Karpas-422 (cell line): ENCODE data around the gene ELP1. TPM values are rescaled to one million over a fixed set of nuclear protein-coding genes. Genes with fewer than 3 reads are reported as not detected.

Experiments used
- DNase-seq: peaks from one replicate; pipeline ENCODE4 v3.0.0-alpha.2; 2015
- H2AFZ ChIP-seq: fragments of 200-600 bp; sonication (generic); 2 replicates; pipeline ENCODE4 v1.6.1; 2014; ENCODE audit warnings: antibody characterized with exemption, low read length, mixed read lengths
- H3K27ac ChIP-seq: fragments of 200-600 bp; sonication (generic); 2 replicates; pipeline ENCODE4 v1.5.1; 2014; ENCODE audit warnings: mild to moderate bottlenecking, low read length, moderate library complexity
- H3K27me3 ChIP-seq: fragments of 200-600 bp; sonication (generic); 2 replicates; pipeline ENCODE4 v1.6.1; 2014; ENCODE audit warnings: low read length, mixed read lengths
- H3K36me3 ChIP-seq: fragments of 200-600 bp; sonication (generic); 2 replicates; pipeline ENCODE4 v1.6.1; 2014; ENCODE audit warnings: low read length, mixed read lengths; ENCODE audit not compliant: insufficient read depth
- H3K4me1 ChIP-seq: fragments of 200-600 bp; sonication (generic); 2 replicates; pipeline ENCODE4 v1.6.1; 2014; ENCODE audit warnings: mild to moderate bottlenecking, low read length, mixed read lengths
- H3K4me2 ChIP-seq: fragments of 200-600 bp; sonication (generic); 2 replicates; pipeline ENCODE4 v1.6.1; 2014; ENCODE audit warnings: low read length, low read depth, mild to moderate bottlenecking; ENCODE audit not compliant: poor library complexity, severe bottlenecking
- H3K4me3 ChIP-seq: fragments of 200-600 bp; sonication (generic); 2 replicates; pipeline ENCODE4 v1.5.1; 2014; ENCODE audit warnings: mild to moderate bottlenecking, antibody characterized with exemption, low read length, mixed read lengths
- H3K79me2 ChIP-seq: fragments of 200-600 bp; sonication (generic); 2 replicates; pipeline ENCODE4 v1.6.1; 2014; ENCODE audit warnings: mild to moderate bottlenecking, low read length, mixed read lengths
- H3K9ac ChIP-seq: fragments of 200-600 bp; sonication (generic); 2 replicates; pipeline ENCODE4 v1.6.0; 2014; ENCODE audit warnings: low read length
- H3K9me2 ChIP-seq: fragments of 200-600 bp; sonication (generic), shearing (Covaris generic); replicated peaks from 2 replicates; pipeline ENCODE4 v1.6.0; 2014; ENCODE audit warnings: mild to moderate bottlenecking, low read length, moderate library complexity; ENCODE audit not compliant: insufficient read depth
- H3K9me3 ChIP-seq: fragments of 300-700, 200-600 bp; sonication (generic); 2 replicates; pipeline ENCODE4 v1.6.1; 2014; ENCODE audit warnings: low read length, mixed read lengths
- H4K20me1 ChIP-seq: fragments of 200-600 bp; sonication (generic); 2 replicates; pipeline ENCODE4 v1.6.1; 2014; ENCODE audit warnings: mild to moderate bottlenecking, antibody characterized with exemption, low read length, low read depth; ENCODE audit not compliant: insufficient read depth
- total RNA-seq: library from RNA; depleted of rRNA; stranded (reverse); fragments of >200 nt; shearing (Covaris generic); gene quantifications from 2 replicates; pipeline ENCODE4 v1.2.3, GENCODE V29; 2014; ENCODE audit warnings: low replicate concordance

ELP1 gene
- total RNA-seq, 1 experiment from 2014 or later: 60.3 TPM

GRCh38 chr9:108867829-108868228, 66.1 kb downstream of the ELP1 start:
- Histone ChIP-seq H4K20me1 (no peaks in the 10 kb centered on the region), H3K79me2 (no peaks in the 10 kb centered on the region), H3K9ac (no peak overlapping the region), H3K9me2 (no peaks in the 10 kb centered on the region), H3K4me1 (no peaks in the 10 kb centered on the region), H2AFZ (no peak overlapping the region), H3K27ac (no peak overlapping the region), H3K9me3 (no peaks in the 10 kb centered on the region), H3K4me2 (no peak overlapping the region), H3K4me3 (no peak overlapping the region), H3K36me3 (peaks cover 31% of the 10 kb centered on the region), H3K27me3 (no peaks in the 10 kb centered on the region)
- DNase-seq: no peak

DNA sequence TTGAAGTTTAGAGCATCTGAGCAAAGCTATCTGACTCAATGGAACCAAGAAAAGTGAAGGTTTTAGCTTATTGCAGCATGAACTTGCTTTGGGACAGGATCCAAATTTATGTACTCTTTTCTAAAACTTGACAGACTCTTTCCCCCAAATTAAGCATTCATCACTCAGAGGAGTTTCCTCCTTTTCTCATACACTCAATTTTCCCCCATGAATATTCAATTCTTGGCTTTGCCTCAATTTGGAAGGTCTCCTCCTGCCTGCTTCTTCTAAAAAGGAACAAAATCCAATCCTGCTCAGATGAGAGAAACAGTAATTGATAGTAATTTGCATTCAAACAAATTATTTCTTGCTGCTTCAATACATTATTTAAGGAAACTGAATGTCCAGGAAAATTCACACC, 66.8 kb downstream of the ELP1 start:
- no peak for DNase-seq
- no peaks in the 10 kb centered on the region for H3K27me3 ChIP-seq
- H3K79me2 ChIP-seq: no peaks in the 10 kb centered on the region
- H3K9me2 ChIP-seq: no peaks in the 10 kb centered on the region
- H3K4me1 ChIP-seq: no peaks in the 10 kb centered on the region
- H3K4me2 ChIP-seq: no peak overlapping the region
- no peak overlapping the region for H3K9ac ChIP-seq
- no peak overlapping the region for H2AFZ ChIP-seq
- H3K27ac ChIP-seq: no peak overlapping the region
- H4K20me1 ChIP-seq: no peaks in the 10 kb centered on the region
- H3K9me3 ChIP-seq: no peaks in the 10 kb centered on the region
- no peak overlapping the region for H3K4me3 ChIP-seq
- H3K36me3 ChIP-seq: peaks cover 28% of the 10 kb centered on the region

GRCh38 chr9:108866001-108866420, 67.9 kb downstream of the ELP1 start:
- H3K27me3 ChIP-seq: no peaks in the 10 kb centered on the region
- H3K4me2 ChIP-seq: no peak overlapping the region
- no peak overlapping the region for H3K4me3 ChIP-seq
- H3K4me1 ChIP-seq: no peaks in the 10 kb centered on the region
- no peak overlapping the region for H3K27ac ChIP-seq
- no peaks in the 10 kb centered on the region for H3K9me2 ChIP-seq
- H3K9ac ChIP-seq: no peak overlapping the region
- H3K36me3 ChIP-seq: peaks cover 19% of the 10 kb centered on the region
- H3K9me3 ChIP-seq: no peaks in the 10 kb centered on the region
- H2AFZ ChIP-seq: no peak overlapping the region
- DNase-seq: no peak
- H3K79me2 ChIP-seq: no peaks in the 10 kb centered on the region
- H4K20me1 ChIP-seq: no peaks in the 10 kb centered on the region

DNA sequence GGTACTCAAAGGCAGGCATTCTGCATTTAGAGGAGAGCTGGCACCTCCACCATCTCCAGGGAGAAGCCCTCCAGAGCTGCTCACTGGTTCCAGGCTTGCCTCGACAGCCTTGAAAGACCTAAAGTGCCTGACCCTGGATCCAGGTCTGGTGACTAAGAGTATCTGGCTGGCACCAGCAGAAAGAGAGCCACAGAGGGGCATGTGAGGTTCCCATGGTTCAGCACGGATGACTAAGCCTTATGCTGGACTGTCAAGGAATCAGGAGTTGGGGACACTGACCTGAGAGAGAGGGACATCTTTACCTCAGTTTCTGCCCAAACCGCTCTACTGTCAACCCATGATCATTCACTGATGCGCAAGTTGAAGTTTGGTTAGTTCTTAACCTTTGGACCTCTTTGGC, 68.9 kb downstream of the ELP1 start:
- Histone ChIP-seq H4K20me1 (no peaks in the 10 kb centered on the region), H2AFZ (no peak overlapping the region), H3K4me1 (no peaks in the 10 kb centered on the region), H3K79me2 (no peaks in the 10 kb centered on the region), H3K27me3 (no peaks in the 10 kb centered on the region), H3K36me3 (peaks cover 19% of the 10 kb centered on the region), H3K4me2 (no peak overlapping the region), H3K9ac (no peak overlapping the region), H3K4me3 (no peak overlapping the region), H3K27ac (no peak overlapping the region), H3K9me3 (no peaks in the 10 kb centered on the region), H3K9me2 (no peaks in the 10 kb centered on the region)
- DNase-seq: no peak

- H3K9me2 ChIP-seq: no peaks in the 10 kb centered on the region
- no peak overlapping the region for H3K9ac ChIP-seq
- peaks cover 19% of the 10 kb centered on the region for H3K36me3 ChIP-seq
- no peak overlapping the region for H3K4me3 ChIP-seq
- no peak overlapping the region for H2AFZ ChIP-seq
- no peaks in the 10 kb centered on the region for H3K27me3 ChIP-seq
- H3K4me2 ChIP-seq: no peak overlapping the region
- no peak for DNase-seq
- H3K79me2 ChIP-seq: no peaks in the 10 kb centered on the region
- H3K4me1 ChIP-seq: no peaks in the 10 kb centered on the region
- H3K9me3 ChIP-seq: no peaks in the 10 kb centered on the region
- no peaks in the 10 kb centered on the region for H4K20me1 ChIP-seq
- no peak overlapping the region for H3K27ac ChIP-seq
Observed at GRCh38 chr9:108864446-108864845, 69.5 kb downstream of the ELP1 start.

DNA sequence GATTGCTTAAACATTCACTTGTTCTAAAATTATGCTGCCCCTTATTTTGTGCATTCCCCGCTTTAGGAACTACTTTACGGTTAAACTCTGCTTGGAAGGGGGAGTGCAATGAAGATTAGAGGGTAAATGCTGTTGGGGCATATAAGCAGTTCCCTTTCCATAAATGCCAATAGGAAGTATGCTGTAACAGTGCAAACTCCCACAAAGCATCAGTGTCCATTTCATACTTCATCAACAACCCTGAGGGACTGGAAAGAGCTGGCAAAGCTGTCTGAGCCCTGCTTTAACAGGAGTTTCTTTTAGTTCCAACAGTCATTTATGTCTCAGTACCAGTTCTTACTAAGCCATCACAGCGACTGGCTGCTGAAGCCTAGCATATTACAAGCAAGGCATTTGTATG, 70.0 kb downstream of the ELP1 start:
- Histone ChIP-seq H3K4me2 (no peak overlapping the region), H2AFZ (no peak overlapping the region), H3K9ac (no peak overlapping the region), H3K4me1 (no peaks in the 10 kb centered on the region), H3K9me3 (no peaks in the 10 kb centered on the region), H3K4me3 (no peak overlapping the region), H4K20me1 (no peaks in the 10 kb centered on the region), H3K79me2 (no peaks in the 10 kb centered on the region), H3K27me3 (no peaks in the 10 kb centered on the region), H3K9me2 (no peaks in the 10 kb centered on the region), H3K27ac (no peak overlapping the region), H3K36me3 (peaks cover 15% of the 10 kb centered on the region)
- DNase-seq: no peak

- H3K4me2 ChIP-seq: no peak within 1 kb of the TSS
- H3K36me3 ChIP-seq: no peaks in the 10 kb centered on the region
- H3K27me3 ChIP-seq: no peaks in the 10 kb centered on the region
- no peaks in the 10 kb centered on the region for H4K20me1 ChIP-seq
- DNase-seq: no peak
- H3K4me3 ChIP-seq: no peak within 1 kb of the TSS
- no peaks in the 10 kb centered on the region for H3K9me2 ChIP-seq
- no peak within 1 kb of the TSS for H2AFZ ChIP-seq
- no peaks in the 10 kb centered on the region for H3K9me3 ChIP-seq
- no peaks in the 10 kb centered on the region for H3K4me1 ChIP-seq
- H3K27ac ChIP-seq: no peak within 1 kb of the TSS
- H3K79me2 ChIP-seq: no peaks in the 10 kb centered on the region
- no peak within 1 kb of the TSS for H3K9ac ChIP-seq
Observed at GRCh38 chr9:108861997-108862396, 71.9 kb downstream of the ELP1 start, which contains the start of gene ACTL7A. TSS of gene ACTL7A (plus strand) at chr9:108862266. CDS start at chr9:108862323, 57 bp downstream.

DNA sequence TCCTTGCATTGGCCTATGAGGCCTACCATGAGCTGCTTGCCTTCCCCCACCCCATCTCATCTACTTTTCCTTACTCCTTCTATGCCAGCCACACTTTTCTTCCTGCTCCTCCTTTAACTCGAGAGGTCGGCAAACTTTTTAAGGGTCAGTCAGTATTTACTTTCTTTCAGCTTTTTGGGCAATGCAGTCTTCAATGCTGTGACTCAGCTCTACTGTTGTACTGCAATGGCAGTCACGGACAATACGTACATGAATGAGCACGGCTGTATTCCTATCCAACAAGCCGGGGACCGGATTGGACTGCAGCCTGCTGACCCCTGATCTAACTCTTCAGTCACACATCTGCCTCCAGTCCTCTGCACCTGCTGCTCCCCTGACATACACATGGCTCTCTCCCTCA, 72.5 kb downstream of the ELP1 start:
- H3K9me3 ChIP-seq: no peaks in the 10 kb centered on the region
- no peak overlapping the region for H2AFZ ChIP-seq
- no peaks in the 10 kb centered on the region for H4K20me1 ChIP-seq
- no peaks in the 10 kb centered on the region for H3K36me3 ChIP-seq
- H3K9ac ChIP-seq: no peak overlapping the region
- no peak overlapping the region for H3K4me3 ChIP-seq
- no peaks in the 10 kb centered on the region for H3K4me1 ChIP-seq
- H3K4me2 ChIP-seq: no peak overlapping the region
- DNase-seq: no peak
- no peaks in the 10 kb centered on the region for H3K9me2 ChIP-seq
- H3K27ac ChIP-seq: no peak overlapping the region
- H3K27me3 ChIP-seq: no peaks in the 10 kb centered on the region
- H3K79me2 ChIP-seq: no peaks in the 10 kb centered on the region

DNA sequence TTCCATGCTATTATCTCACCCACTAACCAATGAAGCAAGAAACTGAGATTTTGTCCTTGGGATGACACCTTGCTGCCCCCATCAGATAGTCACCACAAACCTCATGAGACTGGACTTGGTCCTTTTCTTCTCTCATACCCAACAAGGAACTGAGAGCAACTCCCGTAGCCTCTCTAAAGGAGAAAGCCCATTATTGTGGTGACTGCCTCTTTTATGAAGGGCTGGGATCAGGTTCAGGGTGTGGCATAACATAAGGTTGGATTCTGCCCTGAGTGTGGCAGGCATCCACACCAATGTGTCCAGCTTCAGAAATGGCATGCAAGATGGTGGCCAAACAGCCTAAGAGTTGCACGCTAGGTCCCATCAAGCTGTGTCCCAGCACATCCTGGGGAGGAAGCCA, 73.2 kb downstream of the ELP1 start:
- Histone ChIP-seq H3K36me3 (no peaks in the 10 kb centered on the region), H3K79me2 (no peaks in the 10 kb centered on the region), H3K27me3 (no peaks in the 10 kb centered on the region), H3K9ac (no peak overlapping the region), H3K4me1 (no peaks in the 10 kb centered on the region), H3K9me3 (no peaks in the 10 kb centered on the region), H2AFZ (no peak overlapping the region), H3K9me2 (no peaks in the 10 kb centered on the region), H4K20me1 (no peaks in the 10 kb centered on the region), H3K27ac (no peak overlapping the region), H3K4me3 (no peak overlapping the region), H3K4me2 (no peak overlapping the region)
- DNase-seq: no peak
